ENCODE results near the gene VCAN. TPM values are rescaled to one million over a fixed set of nuclear protein-coding genes. Genes with fewer than 3 reads are reported as not detected.

Gene VCAN
- total and polyA plus RNA-seq, 2 experiments from 2014 or later: 133 to 404 TPM

GRCh38 chr5:83447533-83447932 is 24.0 kb upstream of the VCAN start:
- ATAC-seq: peak; percentile 67

GRCh38 chr5:83450183-83450966 is 21.2 kb upstream of the VCAN start:
- Histone ChIP-seq H3K27ac (ENCODE audit: low read depth) (no peak overlapping the region), H3K4me3 (no peak overlapping the region), H3K4me2 (no peak overlapping the region), H4K20me1 (replicated peaks; ENCODE audit: insufficient read depth) (no peaks in the 10 kb centered on the region), H3K36me3 (ENCODE audit: insufficient read depth) (no peaks in the 10 kb centered on the region), H3K4me1 (ENCODE audit: insufficient read depth) (peaks cover 25% of the 10 kb centered on the region), H3K9me2 (ENCODE audit: insufficient read depth) (no peaks in the 10 kb centered on the region), H3F3A (replicated peaks; ENCODE audit: low read depth) (no peaks in the 10 kb centered on the region), H3K27me3 (ENCODE audit: insufficient read depth) (no peaks in the 10 kb centered on the region), H2AFZ (peak overlapping the region; percentile 60; the same call in 1 of the 2 replicates), H3K79me2 (replicated peaks; ENCODE audit: insufficient read depth) (no peaks in the 10 kb centered on the region)
- Mint-ChIP-seq H3K36me3 (ENCODE audit: low read depth) (0 out of 3 replicates have a peak, but pooled peaks cover 4% of the 10 kb centered on the region), H3K27ac (peak overlapping the region; percentile 0; the same call in 1 of the 2 replicates), H3K4me3 (no peak overlapping the region), H3K4me1 (peaks cover 17% of the 10 kb centered on the region), H3K9me3 (peaks cover 8% of the 10 kb centered on the region; the same call in 2 of the 3 replicates), H3K27me3 (ENCODE audit: insufficient read depth, low read depth, poor library complexity) (no peaks in the 10 kb centered on the region)
- DNase-seq (ENCODE audit: low spot score): peak; percentile 15
- ATAC-seq: peak; percentile 55; the same call in 2 of the 3 replicates
- TF ChIP-seq STAT1 (IDR thresholded peaks at IDR 0.05; ENCODE audit: unreplicated experiment) (no peak), NANOG (IDR thresholded peaks at IDR 0.05; ENCODE audit: borderline replicate concordance) (no peak), JUNB (IDR thresholded peaks at IDR 0.05; ENCODE audit: unreplicated experiment) (no peak), EZH2 (IDR thresholded peaks at IDR 0.05; ENCODE audit: low read depth, unreplicated experiment) (no peak), ZNF331 (CRISPR knock-in tag; IDR thresholded peaks at IDR 0.05; ENCODE audit: low read depth) (no peak)

More at GRCh38 chr5:83447533-83447932, 24.0 kb upstream of the VCAN start:
- TF ChIP-seq NANOG (IDR thresholded peaks at IDR 0.05; ENCODE audit: borderline replicate concordance) (no peak), EZH2phosphoT487 (IDR thresholded peaks at IDR 0.05; ENCODE audit: unreplicated experiment) (no peak), POLR2AphosphoS5 (IDR thresholded peaks at IDR 0.05; ENCODE audit: low read depth) (no peak), EZH2 (IDR thresholded peaks at IDR 0.05; ENCODE audit: low read depth, unreplicated experiment) (no peak), ZNF114 (CRISPR knock-in tag; IDR thresholded peaks at IDR 0.05) (no peak), CREB1 (CRISPR knock-in tag; IDR thresholded peaks at IDR 0.05; ENCODE audit: low read depth) (no peak), STAT1 (IDR thresholded peaks at IDR 0.05; ENCODE audit: unreplicated experiment) (no peak), ZNF331 (CRISPR knock-in tag; IDR thresholded peaks at IDR 0.05; ENCODE audit: low read depth) (no peak)
- TF ChIP-seq, protein P1, sequence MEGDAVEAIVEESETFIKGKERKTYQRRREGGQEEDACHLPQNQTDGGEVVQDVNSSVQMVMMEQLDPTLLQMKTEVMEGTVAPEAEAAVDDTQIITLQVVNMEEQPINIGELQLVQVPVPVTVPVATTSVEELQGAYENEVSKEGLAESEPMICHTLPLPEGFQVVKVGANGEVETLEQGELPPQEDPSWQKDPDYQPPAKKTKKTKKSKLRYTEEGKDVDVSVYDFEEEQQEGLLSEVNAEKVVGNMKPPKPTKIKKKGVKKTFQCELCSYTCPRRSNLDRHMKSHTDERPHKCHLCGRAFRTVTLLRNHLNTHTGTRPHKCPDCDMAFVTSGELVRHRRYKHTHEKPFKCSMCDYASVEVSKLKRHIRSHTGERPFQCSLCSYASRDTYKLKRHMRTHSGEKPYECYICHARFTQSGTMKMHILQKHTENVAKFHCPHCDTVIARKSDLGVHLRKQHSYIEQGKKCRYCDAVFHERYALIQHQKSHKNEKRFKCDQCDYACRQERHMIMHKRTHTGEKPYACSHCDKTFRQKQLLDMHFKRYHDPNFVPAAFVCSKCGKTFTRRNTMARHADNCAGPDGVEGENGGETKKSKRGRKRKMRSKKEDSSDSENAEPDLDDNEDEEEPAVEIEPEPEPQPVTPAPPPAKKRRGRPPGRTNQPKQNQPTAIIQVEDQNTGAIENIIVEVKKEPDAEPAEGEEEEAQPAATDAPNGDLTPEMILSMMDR (conservative IDR thresholded peaks at IDR 0.05; ENCODE audit: low read depth in 2 of 2): no peak
- TF ChIP-seq, protein P2, sequence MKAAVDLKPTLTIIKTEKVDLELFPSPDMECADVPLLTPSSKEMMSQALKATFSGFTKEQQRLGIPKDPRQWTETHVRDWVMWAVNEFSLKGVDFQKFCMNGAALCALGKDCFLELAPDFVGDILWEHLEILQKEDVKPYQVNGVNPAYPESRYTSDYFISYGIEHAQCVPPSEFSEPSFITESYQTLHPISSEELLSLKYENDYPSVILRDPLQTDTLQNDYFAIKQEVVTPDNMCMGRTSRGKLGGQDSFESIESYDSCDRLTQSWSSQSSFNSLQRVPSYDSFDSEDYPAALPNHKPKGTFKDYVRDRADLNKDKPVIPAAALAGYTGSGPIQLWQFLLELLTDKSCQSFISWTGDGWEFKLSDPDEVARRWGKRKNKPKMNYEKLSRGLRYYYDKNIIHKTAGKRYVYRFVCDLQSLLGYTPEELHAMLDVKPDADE (IDR thresholded peaks at IDR 0.05): no peak
- no peaks in the 10 kb centered on the region for H3K36me3 Mint-ChIP-seq (ENCODE audit: low read depth)
- no peak overlapping the region for H2AFZ ChIP-seq
- no peak overlapping the region for H3K27ac Mint-ChIP-seq
- no peaks in the 10 kb centered on the region for H3K9me3 Mint-ChIP-seq
- H3K4me1 ChIP-seq (ENCODE audit: insufficient read depth): peaks cover 25% of the 10 kb centered on the region
- H3K4me3 ChIP-seq: no peak overlapping the region
- no peak overlapping the region for H3K4me2 ChIP-seq
- no peak overlapping the region for H3K27ac ChIP-seq (ENCODE audit: low read depth)
- H3K36me3 ChIP-seq (ENCODE audit: insufficient read depth): no peaks in the 10 kb centered on the region
- no peaks in the 10 kb centered on the region for H3K27me3 ChIP-seq (ENCODE audit: insufficient read depth)
- peaks cover 17% of the 10 kb centered on the region for H3K4me1 Mint-ChIP-seq
- H3K9me2 ChIP-seq (ENCODE audit: insufficient read depth): no peaks in the 10 kb centered on the region; the same call in 1 of the 2 replicates
- no peak overlapping the region for H3K4me3 Mint-ChIP-seq
- peak; percentile 54 for DNase-seq (ENCODE audit: low spot score)
- H4K20me1 ChIP-seq (replicated peaks; ENCODE audit: insufficient read depth): no peaks in the 10 kb centered on the region
- H3F3A ChIP-seq (replicated peaks; ENCODE audit: low read depth): no peaks in the 10 kb centered on the region
- H3K27me3 Mint-ChIP-seq (ENCODE audit: insufficient read depth, low read depth, poor library complexity): peaks cover 3% of the 10 kb centered on the region
- H3K79me2 ChIP-seq (replicated peaks; ENCODE audit: insufficient read depth): no peaks in the 10 kb centered on the region

All from GM23338 (cell line).